Fibroblast of mammary gland (primary cell): Measurements from ENCODE around the gene MRPL11.
"Not testable (repeated sequence)": the region's sequence is repeated elsewhere in the genome, so short reads cannot be mapped to it uniquely, and the experiment has no call there.

Experiments
- DNase-seq: peaks from one replicate; pipeline ENCODE4 v3.0.0-alpha.2; 2010; ENCODE audit warnings: low read depth
- H3K4me3 ChIP-seq: 2 replicates; pipeline ENCODE4 v1.5.1; 2011; ENCODE audit warnings: low read depth, mild to moderate bottlenecking, low read length, moderate library complexity; ENCODE audit not compliant: control insufficient read depth
- CTCF ChIP-seq: conservative IDR thresholded peaks from 2 replicates; pipeline ENCODE4 v1.5.1; 2011; ENCODE audit warnings: low read depth, low read length, inconsistent platforms; ENCODE audit not compliant: control insufficient read depth, insufficient read depth

The MRPL11 gene

GRCh38 chr11:66467034-66467659 is 28.5 kb upstream of the MRPL11 start:
- H3K4me3 ChIP-seq: peak overlapping the region; percentile 51
- DNase-seq: no peak
- TF ChIP-seq CTCF: no peak

GRCh38 chr11:66466225-66467033 is 27.8 kb upstream of the MRPL11 start, which contains the start of gene PELI3:
Gene PELI3, plus strand, starts transcription at chr11:66466905. Its CDS starts 1,224 bp downstream, at chr11:66468129.
- peak; percentile 86 for DNase-seq
- peak within 1 kb of the TSS; percentile 62 for H3K4me3 ChIP-seq
- no peak for TF ChIP-seq CTCF

- H3K4me3 ChIP-seq: peak overlapping the region; percentile 62
- no peak for DNase-seq
- TF ChIP-seq CTCF: no peak
Measured at GRCh38 chr11:66465373-66466224, 27.0 kb upstream of the MRPL11 start.

GRCh38 chr11:66464916-66465315 is 26.3 kb upstream of the MRPL11 start:
- TF ChIP-seq CTCF: no peak
- DNase-seq: no peak
- no peak overlapping the region for H3K4me3 ChIP-seq

- DNase-seq, H3K4me3 ChIP-seq: not testable (repeated sequence)
Measured at GRCh38 chr11:66464116-66464515, 25.5 kb upstream of the MRPL11 start.

GRCh38 chr11:66462911-66463310 is 24.3 kb upstream of the MRPL11 start:
- no peak for DNase-seq
- no peak for TF ChIP-seq CTCF
- no peak overlapping the region for H3K4me3 ChIP-seq
